A549 treated with GW870086 at 1 μM for 4 hours (cell line): ENCODE data around the gene RAVER1. TPM values are rescaled to one million over a fixed set of nuclear protein-coding genes. Genes with fewer than 3 reads are reported as not detected.

Experiments
- total RNA-seq: library from RNA; stranded (reverse); fragments of 200-300 nt; extraction: Qiagen RNA extraction; gene quantifications from 5 replicates; pipeline ENCODE4 v1.2.3, GENCODE V29; 2022; ENCODE audit warnings: low read depth

RAVER1 gene
- total RNA-seq, result 20.8 to 29.6 TPM (median 28.0 TPM) in 5 replicates

GRCh38 chr19:10332965-10333757, at the start of gene RAVER1:
Gene RAVER1, minus strand, starts transcription at chr19:10333529. Its CDS starts 22 bp downstream, at chr19:10333507.

GRCh38 chr19:10380313-10381102, 47.2 kb upstream of the RAVER1 start, which contains the start of gene TYK2:
Gene TYK2, minus strand, starts transcription at chr19:10380572. Its CDS starts 2,166 bp downstream, at chr19:10378406.

GRCh38 chr19:10339380-10339960, 6.1 kb upstream of the RAVER1 start, which contains the start of gene ICAM3:
Gene ICAM3, minus strand, starts transcription at chr19:10339624. Its CDS starts 10 bp downstream, at chr19:10339614.

GRCh38 chr19:10315335-10316214, 17.8 kb downstream of the RAVER1 start, which contains the start of gene FDX2:
Gene FDX2, minus strand, starts transcription at chr19:10316015. Its CDS starts 19 bp downstream, at chr19:10315996.

GRCh38 chr19:10309423-10309822, 23.9 kb downstream of the RAVER1 start, which contains the start of gene ZGLP1:
Gene ZGLP1, minus strand, starts transcription at chr19:10309815.

GRCh38 chr19:10289836-10290356, 43.4 kb downstream of the RAVER1 start, which contains the start of gene ICAM5:
Gene ICAM5, plus strand, starts transcription at chr19:10289952. Its CDS starts 92 bp downstream, at chr19:10290044.

GRCh38 chr19:10286803-10287737, 46.3 kb downstream of the RAVER1 start, which contains the start of gene ICAM4:
Gene ICAM4, plus strand, starts transcription at chr19:10286955. Its CDS starts 58 bp downstream, at chr19:10287013.

GRCh38 chr19:10270616-10271394, 62.5 kb downstream of the RAVER1 start, which contains the start of gene ICAM1:
Gene ICAM1, plus strand, starts transcription at chr19:10271120. Its CDS starts 40 bp downstream, at chr19:10271160.

Other genes with a start within 250 kb of the RAVER1 start
- gene SHFL, start 247.2 kb downstream of the RAVER1 start, total RNA-seq, result 6.4 to 8.6 TPM (median 7.5 TPM) in 5 replicates
- gene ANGPTL6, start 230.9 kb downstream of the RAVER1 start, total RNA-seq, result 0.06 to 0.23 TPM (median 0.09 TPM) in 3 of 5 replicates, not detected in the others
- 42.9 to 59.9 TPM (median 49.7 TPM) in 5 replicates for gene PPAN, start 227.2 kb downstream of the RAVER1 start, total RNA-seq
- gene P2RY11, start 221.8 kb downstream of the RAVER1 start, total RNA-seq, result 5.2 to 10.9 TPM (median 7.6 TPM) in 5 replicates
- 151 to 181 TPM (median 159 TPM) in 5 replicates for gene EIF3G, start 213.6 kb downstream of the RAVER1 start, total RNA-seq
- 52.7 to 62.9 TPM (median 60.8 TPM) in 5 replicates for gene DNMT1, start 138.6 kb downstream of the RAVER1 start, total RNA-seq
- gene S1PR2, start 102.2 kb downstream of the RAVER1 start, total RNA-seq, result 0.73 to 1.1 TPM (median 0.81 TPM) in 5 replicates
- gene MRPL4, start 81.3 kb downstream of the RAVER1 start, total RNA-seq, result 58.5 to 83.8 TPM (median 72.0 TPM) in 5 replicates
- gene ICAM1, start 62.4 kb downstream of the RAVER1 start, total RNA-seq, result 3.4 to 5.5 TPM (median 4.2 TPM) in 5 replicates
- 0.09 TPM in 1 of 5 replicates, not detected in the others for gene ICAM4, start 46.6 kb downstream of the RAVER1 start, total RNA-seq
- 0.34 to 1.1 TPM (median 0.61 TPM) in 5 replicates for gene ICAM5, start 43.6 kb downstream of the RAVER1 start, total RNA-seq
- 1.1 to 2.2 TPM (median 1.9 TPM) in 5 replicates for gene ZGLP1, start 23.7 kb downstream of the RAVER1 start, total RNA-seq
- 22.7 to 31.5 TPM (median 31.3 TPM) in 5 replicates for gene FDX2, start 17.5 kb downstream of the RAVER1 start, total RNA-seq
- 6.4 to 10.8 TPM (median 8.0 TPM) in 5 replicates for gene ICAM3, start 6.1 kb upstream of the RAVER1 start, total RNA-seq
- gene TYK2, start 47.0 kb upstream of the RAVER1 start, total RNA-seq, result 30.3 to 45.0 TPM (median 41.7 TPM) in 5 replicates
- gene CDC37, start 70.0 kb upstream of the RAVER1 start, total RNA-seq, result 166 to 192 TPM (median 181 TPM) in 5 replicates
- 3.7 to 5.1 TPM (median 4.4 TPM) in 5 replicates for gene PDE4A, start 87.0 kb upstream of the RAVER1 start, total RNA-seq
- gene KEAP1, start 169.8 kb upstream of the RAVER1 start, total RNA-seq, result 46.6 to 65.5 TPM (median 53.7 TPM) in 5 replicates
- 1.2 to 2.2 TPM (median 1.9 TPM) in 5 replicates for gene S1PR5, start 183.9 kb upstream of the RAVER1 start, total RNA-seq
- 17.8 to 22.8 TPM (median 21.7 TPM) in 5 replicates for gene ATG4D, start 210.4 kb upstream of the RAVER1 start, total RNA-seq
- 15.1 to 18.0 TPM (median 15.7 TPM) in 5 replicates for gene KRI1, start 232.5 kb upstream of the RAVER1 start, total RNA-seq
- 4.0 to 6.5 TPM (median 6.0 TPM) in 5 replicates for gene CDKN2D, start 235.4 kb upstream of the RAVER1 start, total RNA-seq